ENCODE measurements around the gene SERINC5.
"Not testable (repeated sequence)": the region's sequence is repeated elsewhere in the genome, so short reads cannot be mapped to it uniquely, and the experiment has no call there.

The SERINC5 gene

DNA sequence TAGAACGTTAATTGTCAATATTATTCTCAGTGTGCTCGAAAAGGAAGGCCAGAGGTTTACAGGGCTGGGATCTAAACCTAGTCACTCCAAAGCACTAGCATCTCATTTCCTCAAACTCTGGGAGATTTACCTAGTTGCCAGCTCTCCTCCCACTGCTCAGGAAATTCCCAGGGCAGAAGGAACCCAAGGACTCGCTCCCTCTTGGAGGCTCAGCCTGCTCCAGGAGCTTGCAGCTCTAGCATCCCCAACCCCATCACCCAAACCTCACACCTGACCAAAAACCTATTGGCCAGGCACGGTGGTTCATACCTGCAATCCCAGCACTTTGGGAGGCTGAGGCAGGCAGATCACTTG lies 26.0 kb downstream of the SERINC5 start:
- no peak for DNase-seq (ENCODE audit: low read depth in 2 of 3, low spot score in 1 of 3)

- DNase-seq (ENCODE audit: low read depth in 2 of 3, low spot score in 1 of 3), result no peak
Observed at GRCh38 chr5:80227979-80228596, 27.8 kb downstream of the SERINC5 start.

- DNase-seq (ENCODE audit: low read depth in 2 of 3, low spot score in 1 of 3), result no peak
Observed at GRCh38 chr5:80225934-80226326, 29.9 kb downstream of the SERINC5 start.

GRCh38 chr5:80225189-80225933 lies 30.5 kb downstream of the SERINC5 start:
- DNase-seq (ENCODE audit: low read depth in 2 of 3, low spot score in 1 of 3), result no peak

- no peak for DNase-seq (ENCODE audit: low read depth in 2 of 3, low spot score in 1 of 3)
Observed at GRCh38 chr5:80223561-80223960, 32.3 kb downstream of the SERINC5 start.

DNA sequence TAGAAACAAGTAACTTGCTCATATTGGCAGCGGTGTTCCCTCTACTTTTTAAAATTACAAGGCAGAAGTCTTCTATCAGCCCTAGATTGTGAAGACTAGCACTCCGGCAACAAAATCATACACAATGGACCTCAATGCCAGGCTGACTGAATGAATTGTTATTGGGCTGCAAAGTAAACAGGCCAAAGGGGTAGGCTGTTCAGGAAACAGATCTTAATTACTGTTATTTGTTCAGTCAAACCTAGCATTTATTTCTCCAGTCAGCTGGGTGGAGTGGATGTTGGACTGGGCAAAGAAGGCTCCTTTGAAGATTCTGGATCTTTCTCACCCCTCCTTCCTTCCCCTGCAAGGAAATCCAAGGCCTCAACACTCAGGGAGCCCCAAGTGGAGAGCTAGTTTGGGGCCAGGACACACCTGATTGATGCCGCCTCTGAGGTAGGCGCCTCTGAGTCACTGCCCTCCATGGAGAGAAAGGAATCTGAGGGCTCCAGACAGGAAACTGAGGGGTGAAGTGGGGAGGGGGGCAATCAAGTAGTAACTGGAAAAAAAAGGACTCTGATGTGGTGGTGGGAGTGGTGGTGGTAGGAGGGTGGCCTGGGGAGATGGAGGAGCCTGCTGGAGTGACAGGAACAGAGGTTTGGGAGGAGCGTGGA lies 35.5 kb downstream of the SERINC5 start:
- no peak for DNase-seq (ENCODE audit: low read depth in 2 of 3, low spot score in 1 of 3)

DNA sequence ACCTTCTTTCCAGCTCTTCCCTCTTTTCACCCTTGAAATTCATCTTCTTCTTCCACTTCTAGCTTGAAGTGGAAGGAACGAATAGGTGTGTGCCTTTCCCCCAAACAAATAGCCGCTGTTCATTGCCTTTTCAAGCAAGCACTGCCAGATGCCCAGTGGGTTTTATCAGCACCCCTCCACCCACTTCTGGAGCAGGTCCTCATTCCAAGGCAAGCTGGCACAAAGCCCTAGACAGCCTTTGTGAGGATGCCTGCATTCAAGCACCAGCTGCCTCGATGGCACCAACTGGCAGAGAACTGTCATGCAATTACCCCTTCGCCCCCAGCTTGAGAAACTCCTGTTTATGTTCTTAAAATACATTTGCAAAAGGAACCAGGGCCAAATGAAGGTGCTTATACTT lies 36.5 kb downstream of the SERINC5 start:
- no peak for DNase-seq (ENCODE audit: low read depth in 2 of 3, low spot score in 1 of 3)

GRCh38 chr5:80217667-80218066 lies 38.2 kb downstream of the SERINC5 start:
- DNase-seq (ENCODE audit: low read depth in 2 of 3, low spot score in 1 of 3), result no peak

GRCh38 chr5:80216753-80217596 lies 38.9 kb downstream of the SERINC5 start:
- DNase-seq (ENCODE audit: low read depth in 2 of 3, low spot score in 1 of 3), result peak in 1 of 3 donors; percentile 24

- DNase-seq (ENCODE audit: low read depth in 2 of 3, low spot score in 1 of 3), result no peak
Observed at GRCh38 chr5:80216096-80216495, 39.8 kb downstream of the SERINC5 start.

DNA sequence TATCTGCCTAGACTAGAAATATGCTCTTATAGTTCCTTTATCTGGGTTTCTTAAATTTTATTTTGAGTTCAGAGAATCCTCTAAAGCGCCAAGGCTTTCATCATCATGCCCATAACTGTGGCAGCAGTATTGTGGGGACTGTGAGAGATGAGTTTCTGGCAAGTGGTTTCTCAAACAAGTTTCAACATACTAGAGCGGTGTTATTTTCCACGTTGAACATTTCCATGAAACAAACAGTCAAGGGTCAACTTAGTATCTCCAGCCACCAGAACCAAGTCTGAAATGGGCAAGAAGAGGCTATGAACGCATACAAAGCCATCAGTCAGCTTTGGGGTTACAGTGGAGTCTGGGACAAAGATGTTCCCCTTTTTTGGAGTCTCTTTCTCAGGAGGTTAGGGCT lies 40.3 kb downstream of the SERINC5 start:
- DNase-seq (ENCODE audit: low read depth in 2 of 3, low spot score in 1 of 3), result no peak

- DNase-seq (ENCODE audit: low read depth in 2 of 3, low spot score in 1 of 3), result no peak
Observed at GRCh38 chr5:80213466-80213865, 42.4 kb downstream of the SERINC5 start.

- DNase-seq (ENCODE audit: low read depth in 2 of 3, low spot score in 1 of 3), result no peak
Observed at GRCh38 chr5:80212171-80212667, 43.6 kb downstream of the SERINC5 start.

DNA sequence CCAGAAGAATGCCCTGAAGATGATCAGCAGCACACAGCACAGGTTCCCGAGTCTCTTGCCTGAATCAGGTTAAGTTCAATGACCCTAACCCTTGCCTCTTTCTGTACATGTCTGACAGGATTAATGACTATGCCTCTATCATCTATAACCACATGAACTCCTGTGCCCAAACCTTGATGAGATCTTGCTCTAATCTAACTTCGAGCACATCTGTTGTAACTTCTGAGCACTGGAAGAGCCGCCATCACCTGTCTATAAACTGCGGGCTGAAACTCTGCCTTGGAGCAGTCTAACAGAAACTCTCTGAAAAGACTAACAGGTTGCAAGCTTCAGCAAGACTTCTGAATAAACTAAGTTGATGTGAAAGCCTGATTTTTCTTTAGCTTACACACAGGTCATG lies 44.5 kb downstream of the SERINC5 start:
- DNase-seq (ENCODE audit: low read depth in 2 of 3, low spot score in 1 of 3), result no peak

DNA sequence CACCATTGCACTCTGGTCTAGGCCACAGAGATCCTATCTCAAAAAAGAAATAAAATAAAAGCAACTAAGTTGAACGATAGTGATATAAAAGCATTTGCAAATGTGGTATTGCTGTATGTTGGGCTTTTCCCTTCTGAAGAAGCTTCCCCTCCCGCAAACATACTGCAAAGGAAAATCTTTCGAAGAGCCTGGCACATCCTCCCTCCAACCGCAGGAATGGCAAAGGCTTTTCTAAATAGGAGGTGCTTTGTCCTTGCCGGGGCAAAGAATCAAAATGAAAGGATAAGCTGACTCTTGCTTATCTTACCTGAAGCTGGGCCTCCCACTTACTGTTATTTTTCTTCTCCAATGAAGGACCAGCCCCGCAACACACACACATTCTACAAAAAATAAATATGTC lies 45.8 kb downstream of the SERINC5 start:
- no peak for DNase-seq (ENCODE audit: low read depth in 2 of 3, low spot score in 1 of 3)

- no peak for DNase-seq (ENCODE audit: low read depth in 2 of 3, low spot score in 1 of 3)
Observed at GRCh38 chr5:80208381-80208780, 47.5 kb downstream of the SERINC5 start.

GRCh38 chr5:80207832-80208231 lies 48.0 kb downstream of the SERINC5 start:
- no peak for DNase-seq (ENCODE audit: low read depth in 2 of 3, low spot score in 1 of 3)

DNA sequence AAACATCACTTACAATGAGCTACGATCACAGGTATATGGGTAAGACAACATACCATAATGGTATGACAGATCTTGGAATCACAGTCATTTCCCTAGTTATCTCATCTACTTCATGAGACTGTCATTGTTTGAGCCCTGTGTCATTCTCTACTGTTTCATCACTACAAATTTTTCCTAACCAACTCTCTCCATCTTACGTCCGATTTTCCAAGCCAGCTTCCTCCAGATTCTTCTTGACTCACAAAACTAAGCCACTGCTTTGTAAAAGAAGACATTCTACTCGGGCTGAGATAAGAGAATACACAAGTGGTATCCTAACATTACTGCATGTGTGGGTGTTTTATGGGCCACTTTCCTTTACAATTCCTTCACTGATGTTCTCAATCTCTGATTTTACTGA lies 49.6 kb downstream of the SERINC5 start:
- no peak for DNase-seq (ENCODE audit: low read depth in 2 of 3, low spot score in 1 of 3)

DNA sequence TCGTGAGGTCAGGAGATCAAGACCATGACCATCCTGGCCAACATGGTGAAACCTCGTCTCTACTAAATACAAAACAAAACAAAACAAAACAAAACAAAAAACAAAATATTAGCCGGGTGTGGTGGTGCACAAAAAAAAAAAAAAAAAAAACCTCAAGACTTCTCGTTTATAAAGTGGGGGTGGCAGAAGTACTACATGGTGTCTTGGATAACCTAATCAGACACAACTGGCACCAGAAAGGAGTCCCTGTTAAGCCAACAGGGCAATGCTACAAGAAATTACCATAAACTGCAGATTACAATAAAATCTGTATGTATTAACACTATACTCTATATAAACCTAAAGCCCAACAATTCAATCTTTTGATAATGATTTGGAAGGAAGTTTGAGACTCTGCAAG lies 50.0 kb downstream of the SERINC5 start:
- no peak for DNase-seq (ENCODE audit: low read depth in 2 of 3, low spot score in 1 of 3)

DNA sequence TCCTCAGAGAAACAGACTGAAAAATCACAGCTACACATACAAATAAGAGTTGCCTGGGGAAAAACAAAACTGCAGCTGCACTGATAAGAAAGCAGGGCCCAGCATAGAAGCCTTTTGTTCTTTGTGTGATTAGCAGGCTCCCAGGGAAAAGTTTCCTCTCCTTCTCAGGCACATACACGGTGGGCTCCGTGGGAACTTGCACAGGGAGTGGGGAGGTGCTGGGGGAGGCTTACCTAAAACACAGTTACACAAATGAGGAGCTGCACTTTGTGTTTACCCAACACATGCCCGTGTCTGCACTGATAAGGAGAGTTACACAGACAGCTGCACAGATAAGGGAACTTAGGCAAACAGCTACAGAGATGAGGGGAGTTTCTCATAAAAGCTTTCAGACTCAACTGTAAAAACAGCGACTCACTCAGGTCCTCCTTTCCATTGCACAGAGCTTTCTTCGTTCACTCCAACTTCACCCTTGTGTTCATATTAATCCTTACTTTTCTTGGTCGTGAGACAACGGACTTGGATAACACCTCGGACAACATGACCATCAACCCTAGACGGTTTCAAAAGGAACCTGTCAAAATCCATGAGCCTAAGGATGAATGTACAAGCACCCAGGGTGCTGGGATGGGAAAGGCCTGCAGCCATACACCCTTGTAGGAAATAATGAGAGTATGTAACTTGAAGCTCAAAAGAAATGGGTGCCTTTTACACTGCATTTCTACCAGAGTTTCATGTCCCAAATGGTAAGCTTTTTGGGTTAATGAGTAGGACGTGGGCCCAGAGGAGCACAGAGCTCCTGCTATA lies 50.8 kb downstream of the SERINC5 start:
- no peak for DNase-seq (ENCODE audit: low read depth in 2 of 3, low spot score in 1 of 3)

- DNase-seq (ENCODE audit: low read depth in 2 of 3, low spot score in 1 of 3), result not testable (repeated sequence)
Observed at GRCh38 chr5:80201763-80202162, 54.1 kb downstream of the SERINC5 start.

Data from stimulated activated CD4-positive, alpha-beta T cell treated with anti-CD3 and anti-CD28 coated beads, Interleukin-12 subunit alpha, Interleukin-12 subunit beta, amount 100 ng/mL, for 48 hours (primary cell).